Measurements from ENCODE around the gene ZNF215. TPM values are rescaled to one million over a fixed set of nuclear protein-coding genes. Genes with fewer than 3 reads are reported as not detected.

ZNF215 gene
- polyA plus RNA-seq, 1 donor (not counting 4 experiments of a cell fraction or from before 2014, with no cell fraction given), result 6.1 TPM

- H3K27me3 ChIP-seq (ENCODE audit: control insufficient read depth, extremely low read depth, insufficient read depth, low read length), result no peaks in the 10 kb centered on the region
- H3K4me3 ChIP-seq (ENCODE audit: control insufficient read depth in 2 of 3, extremely low read depth in 1 of 3, insufficient read depth in 2 of 3, low read depth in 1 of 3, low read length in 3 of 3), result no peak overlapping the region
- dilution Hi-C loops (cut with MboI; ENCODE audit: extremely low pct_ligation_motif_present, low sequenced_read_pairs), result no loop called here
- H3K9ac ChIP-seq (ENCODE audit: control insufficient read depth, extremely low read depth, insufficient read depth, low read length), result no peak overlapping the region
- no peaks in the 10 kb centered on the region for H4K20me1 ChIP-seq (ENCODE audit: control insufficient read depth, extremely low read depth, insufficient read depth, low read length)
- FAIRE-seq, result no peak
- H2AFZ ChIP-seq (ENCODE audit: control insufficient read depth, low read length), result no peak overlapping the region
- DNase-seq (ENCODE audit: low read depth, low spot score), result no peak
- H3K27ac ChIP-seq (ENCODE audit: control insufficient read depth, insufficient read depth, low read length), result no peak overlapping the region
- no peaks in the 10 kb centered on the region for H3K9me1 ChIP-seq (ENCODE audit: control insufficient read depth, extremely low read depth, insufficient read depth, low read length)
- peaks cover 0 to 1% of the 10 kb centered on the region in 2 experiments for H3K36me3 ChIP-seq (ENCODE audit: control insufficient read depth in 2 of 2, extremely low read depth in 1 of 2, insufficient read depth in 2 of 2, low read length in 2 of 2)
- H3K79me2 ChIP-seq (ENCODE audit: control insufficient read depth, insufficient read depth, low read length), result no peaks in the 10 kb centered on the region
- H3K4me2 ChIP-seq (ENCODE audit: control insufficient read depth, extremely low read depth, insufficient read depth, low read depth, low read length), result no peak overlapping the region
- no peaks in the 10 kb centered on the region for H3K4me1 ChIP-seq (ENCODE audit: control insufficient read depth, extremely low read depth, insufficient read depth, low read length)
- TF ChIP-seq EZH2 (IDR thresholded peaks at IDR 0.05; ENCODE audit: low read length) (no peak), CTCF (optimal IDR thresholded peaks at IDR 0.05 in 1 of 3, IDR thresholded peaks at IDR 0.05 in 1 of 3, conservative IDR thresholded peaks at IDR 0.05 in 1 of 3; ENCODE audit: extremely low read depth in 1 of 3, insufficient read depth in 2 of 3, low read length in 3 of 3) (no peak)
- H3K9me3 ChIP-seq (ENCODE audit: control insufficient read depth, low read depth, low read length), result peaks cover 2% of the 10 kb centered on the region
Observed at GRCh38 chr11:6962141-6962540, 35.9 kb downstream of the ZNF215 start.

- FAIRE-seq, result no peak
- DNase-seq (ENCODE audit: low read depth, low spot score), result no peak
- TF ChIP-seq CTCF (optimal IDR thresholded peaks at IDR 0.05 in 1 of 3, IDR thresholded peaks at IDR 0.05 in 1 of 3, conservative IDR thresholded peaks at IDR 0.05 in 1 of 3; ENCODE audit: extremely low read depth in 1 of 3, insufficient read depth in 2 of 3, low read length in 3 of 3), result no peak
- TF ChIP-seq EZH2 (IDR thresholded peaks at IDR 0.05; ENCODE audit: low read length), result no peak
- dilution Hi-C loops (cut with MboI; ENCODE audit: extremely low pct_ligation_motif_present, low sequenced_read_pairs), result no loop called here
- no peak overlapping the region for H3K4me3 ChIP-seq (ENCODE audit: control insufficient read depth in 2 of 3, extremely low read depth in 1 of 3, insufficient read depth in 2 of 3, low read depth in 1 of 3, low read length in 3 of 3)
- H3K27me3 ChIP-seq (ENCODE audit: control insufficient read depth, extremely low read depth, insufficient read depth, low read length), result no peaks in the 10 kb centered on the region
- H3K36me3 ChIP-seq (ENCODE audit: control insufficient read depth in 2 of 2, extremely low read depth in 1 of 2, insufficient read depth in 2 of 2, low read length in 2 of 2), result peaks cover 0 to 1% of the 10 kb centered on the region in 2 experiments
- no peaks in the 10 kb centered on the region for H3K4me1 ChIP-seq (ENCODE audit: control insufficient read depth, extremely low read depth, insufficient read depth, low read length)
- H3K9me3 ChIP-seq (ENCODE audit: control insufficient read depth, low read depth, low read length), result peaks cover 2% of the 10 kb centered on the region
- H2AFZ ChIP-seq (ENCODE audit: control insufficient read depth, low read length), result no peak overlapping the region
- no peak overlapping the region for H3K27ac ChIP-seq (ENCODE audit: control insufficient read depth, insufficient read depth, low read length)
- H3K4me2 ChIP-seq (ENCODE audit: control insufficient read depth, extremely low read depth, insufficient read depth, low read depth, low read length), result no peak overlapping the region
- no peaks in the 10 kb centered on the region for H3K79me2 ChIP-seq (ENCODE audit: control insufficient read depth, insufficient read depth, low read length)
- no peak overlapping the region for H3K9ac ChIP-seq (ENCODE audit: control insufficient read depth, extremely low read depth, insufficient read depth, low read length)
- H4K20me1 ChIP-seq (ENCODE audit: control insufficient read depth, extremely low read depth, insufficient read depth, low read length), result no peaks in the 10 kb centered on the region
- H3K9me1 ChIP-seq (ENCODE audit: control insufficient read depth, extremely low read depth, insufficient read depth, low read length), result no peaks in the 10 kb centered on the region
Observed at GRCh38 chr11:6962673-6963072, 36.4 kb downstream of the ZNF215 start.
